Gastrocnemius medialis (tissue), 4 donors: Measurements from ENCODE around the gene ADAMTS14.

Experiments
- CTCF ChIP-seq, 5 experiments: fragments of 450-650 bp in 3 of 5; fragments of 200-600 bp in 2 of 5; sonication (generic) in 2 of 5; IDR thresholded peaks in 4 of 5; conservative IDR thresholded peaks in 1 of 5; 1 replicate in 4 of 5; 2 replicates in 1 of 5; pipeline ENCODE4 v1.5.1; 2016 to 2019; ENCODE audit warnings: antibody characterized with exemption in 5 of 5, mild to moderate bottlenecking in 3 of 5, moderate library complexity in 3 of 5
- POLR2A ChIP-seq, 2 donors: fragments of 450-650 bp; IDR thresholded peaks; one replicate each; pipeline ENCODE4 v1.6.1; 2017; ENCODE audit warnings: antibody characterized with exemption in 2 of 2, mild to moderate bottlenecking in 2 of 2, moderate library complexity in 2 of 2

GRCh38 chr10:70678250-70678635, 5.9 kb downstream of the ADAMTS14 start:
- TF ChIP-seq CTCF (IDR thresholded peaks at IDR 0.05 in 4 of 5, conservative IDR thresholded peaks at IDR 0.05 in 1 of 5) = no peak
- no peak for TF ChIP-seq POLR2A (IDR thresholded peaks at IDR 0.05)
